ENCODE measurements around the gene VASH2. TPM values are rescaled to one million over a fixed set of nuclear protein-coding genes. Genes with fewer than 3 reads are reported as not detected.
A peak's percentile ranks its signal among the peaks of the same experiment; 100 is the strongest.

Gene VASH2
- total and polyA plus RNA-seq, 2 of the 4 experiments (the other 2 are of a cell fraction): 0.90 to 1.2 TPM

DNA sequence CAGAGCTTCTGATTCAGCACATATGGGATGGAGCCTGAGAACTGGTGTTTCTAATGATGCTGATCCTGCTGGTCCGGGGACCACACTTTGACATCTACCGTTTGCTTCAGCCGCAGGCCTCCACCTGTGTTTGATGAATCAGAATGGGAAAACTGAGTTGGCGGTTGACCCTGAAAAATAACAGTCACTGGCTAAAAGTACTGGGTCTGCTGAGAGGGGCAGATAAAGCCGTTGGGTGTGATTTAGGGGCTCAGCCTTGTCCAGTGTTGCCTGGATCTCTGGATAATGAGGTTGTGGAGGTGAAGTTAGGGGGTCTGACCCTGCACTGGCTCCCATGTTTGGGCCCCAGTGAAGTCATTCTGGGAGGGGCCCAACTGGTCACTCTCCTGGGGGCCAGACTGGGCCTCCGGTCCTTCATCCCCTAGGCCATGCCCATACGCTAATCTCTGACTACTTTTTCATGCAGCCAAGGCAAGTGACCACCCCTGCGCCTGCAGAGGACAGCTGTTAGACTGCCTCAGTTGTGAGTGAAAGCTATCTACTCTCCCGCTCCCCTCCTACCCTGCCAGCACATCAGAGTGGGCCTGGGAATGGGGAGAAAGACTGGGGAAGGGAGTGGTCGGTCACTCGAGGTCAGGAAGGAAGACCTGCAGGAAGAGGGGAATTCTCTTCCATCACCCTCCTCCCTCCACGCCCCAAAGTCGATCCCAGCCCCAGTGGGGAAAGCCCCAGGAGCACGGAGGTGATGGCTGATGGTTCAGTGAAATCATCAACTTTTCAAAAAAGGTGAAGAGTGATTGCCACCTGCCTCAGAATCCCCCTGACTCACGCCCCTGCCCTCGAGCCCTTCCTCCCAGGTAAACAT, 27.7 kb downstream of the VASH2 start:
- intact Hi-C loops (cut with micrococcal nuclease) (no loop called here), in situ Hi-C loops (cut with MboI; ENCODE audit: low sequenced_read_pairs) (loop anchor here (25.0 kb wide), 1 partner anchor 316 kb away; no protein-coding TSS in a partner anchor), dilution Hi-C loops (cut with HindIII; ENCODE audit: low sequenced_read_pairs, unreplicated experiment) (no loop called here)
- no peak overlapping the region for H4K8ac ChIP-seq (ENCODE audit: low read depth in 2 of 2, low read length in 2 of 2)
- ChIA-PET CTCF (interaction anchor here (0.5 to 1.4 kb wide), 2 partner anchors 10 to 52 kb away, joined by 3 to 6 read pairs; no protein-coding TSS in a partner anchor), POLR2A (ENCODE audit: unreplicated experiment) (no interaction called here)
- no peak overlapping the region for H3K23ac ChIP-seq (ENCODE audit: low read depth, low read length)
- no peak overlapping the region for H4K5ac ChIP-seq (ENCODE audit: low read depth, low read length)
- H2AK5ac ChIP-seq (ENCODE audit: low read depth, low read length): no peak overlapping the region
- DNase-seq (peak; percentile 19), ATAC-seq (ENCODE audit: low read depth) (no peak)
- peaks cover 12% of the 10 kb centered on the region for H3K36me3 ChIP-seq (ENCODE audit: control insufficient read depth, insufficient read depth, low read length)
- H3K18ac ChIP-seq (ENCODE audit: low read depth, low read length): no peak overlapping the region
- H2AFZ ChIP-seq (replicated peaks; ENCODE audit: low read length, poor library complexity): no peak overlapping the region
- H2BK5ac ChIP-seq (ENCODE audit: low read depth, low read length, poor library complexity, severe bottlenecking): no peak overlapping the region
- no peak overlapping the region for H2BK120ac ChIP-seq (ENCODE audit: low read depth, low read length)
- H3K4me1 ChIP-seq (ENCODE audit: control insufficient read depth, insufficient read depth, low read length): peaks cover 11% of the 10 kb centered on the region; the same call in 1 of the 2 replicates
- H3K79me1 ChIP-seq (ENCODE audit: low read depth in 1 of 2, low read length in 2 of 2): no peaks in the 10 kb centered on the region
- BruUV-seq (replicated peaks): no TSS peak
- H4K20me1 ChIP-seq (ENCODE audit: insufficient read depth, low read length): no peaks in the 10 kb centered on the region
- no peaks in the 10 kb centered on the region for H3K27me3 ChIP-seq (ENCODE audit: control insufficient read depth, insufficient read depth, low read length)
- H3K27ac ChIP-seq (ENCODE audit: insufficient read depth, low read length): no peak overlapping the region
- no peak overlapping the region for H2BK20ac ChIP-seq (ENCODE audit: low read depth, low read length)
- no peak overlapping the region for H3K4me2 ChIP-seq (ENCODE audit: low read depth, low read length)
- no peaks in the 10 kb centered on the region for H3K9me1 ChIP-seq (ENCODE audit: insufficient read depth, low read length)
- no peak overlapping the region for H3K9ac ChIP-seq (ENCODE audit: low read depth, low read length)
- WGBS, 2 experiments (ENCODE audit: extremely low coverage in 2 of 2, insufficient read length in 1 of 2): 84% methylated on average over 4 of the region's 16 CpGs; no CpG with 5 or more reads in 1 of the 2 experiments
- no peak overlapping the region for H4K91ac ChIP-seq (ENCODE audit: insufficient read depth, low read depth, low read length)
- H2BK15ac ChIP-seq (ENCODE audit: low read depth, low read length): no peak overlapping the region
- H3K4ac ChIP-seq (ENCODE audit: low read depth, low read length): no peak overlapping the region
- no peak overlapping the region for H2AK9ac ChIP-seq (replicated peaks; ENCODE audit: low read depth, low read length, poor library complexity)
- H3K4me3 ChIP-seq (ENCODE audit: insufficient read depth, low read depth, low read length): no peak overlapping the region
- no peaks in the 10 kb centered on the region for H3K9me3 ChIP-seq (ENCODE audit: control insufficient read depth, insufficient read depth, low read length)
- H3K14ac ChIP-seq (replicated peaks; ENCODE audit: low read depth, low read length): no peak overlapping the region
- H3K56ac ChIP-seq (ENCODE audit: extremely low read depth, insufficient read depth, low read length): no peak overlapping the region
- no peak for TF ChIP-seq CHD1 (IDR thresholded peaks at IDR 0.05; ENCODE audit: low read depth, low read length)
- no peak for TF ChIP-seq BHLHE40 (IDR thresholded peaks at IDR 0.05; ENCODE audit: low read depth, low read length)
- no peak for TF ChIP-seq MAFK (IDR thresholded peaks at IDR 0.05; ENCODE audit: low read depth, low read length)
- TF ChIP-seq POLR2A (IDR thresholded peaks at IDR 0.05; ENCODE audit: low read depth, low read length): no peak
- no peak for TF ChIP-seq MAZ (IDR thresholded peaks at IDR 0.05; ENCODE audit: borderline replicate concordance, low read depth, low read length)
- TF ChIP-seq CEBPB (IDR thresholded peaks at IDR 0.05; ENCODE audit: low read depth, low read length): no peak
- no peak for TF ChIP-seq SMC3 (IDR thresholded peaks at IDR 0.05; ENCODE audit: low read depth, low read length)
- no peak for TF ChIP-seq MXI1 (IDR thresholded peaks at IDR 0.05; ENCODE audit: borderline replicate concordance, low read depth, low read length)
- TF ChIP-seq RAD21 (IDR thresholded peaks at IDR 0.05; ENCODE audit: low read length): no peak
- no peak for TF ChIP-seq RCOR1 (IDR thresholded peaks at IDR 0.05; ENCODE audit: insufficient replicate concordance, low read length)
- TF ChIP-seq FOS (IDR thresholded peaks at IDR 0.05; ENCODE audit: low read depth, low read length): no peak
- TF ChIP-seq CTCF (conservative IDR thresholded peaks at IDR 0.05; ENCODE audit: low read depth, low read length): no peak
- no peak for TF ChIP-seq NFE2L2 (IDR thresholded peaks at IDR 0.05; ENCODE audit: low read depth, low read length)
- TF ChIP-seq, protein P1, sequence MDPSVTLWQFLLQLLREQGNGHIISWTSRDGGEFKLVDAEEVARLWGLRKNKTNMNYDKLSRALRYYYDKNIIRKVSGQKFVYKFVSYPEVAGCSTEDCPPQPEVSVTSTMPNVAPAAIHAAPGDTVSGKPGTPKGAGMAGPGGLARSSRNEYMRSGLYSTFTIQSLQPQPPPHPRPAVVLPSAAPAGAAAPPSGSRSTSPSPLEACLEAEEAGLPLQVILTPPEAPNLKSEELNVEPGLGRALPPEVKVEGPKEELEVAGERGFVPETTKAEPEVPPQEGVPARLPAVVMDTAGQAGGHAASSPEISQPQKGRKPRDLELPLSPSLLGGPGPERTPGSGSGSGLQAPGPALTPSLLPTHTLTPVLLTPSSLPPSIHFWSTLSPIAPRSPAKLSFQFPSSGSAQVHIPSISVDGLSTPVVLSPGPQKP (IDR thresholded peaks at IDR 0.05; ENCODE audit: borderline replicate concordance, low read depth, low read length): no peak
- TF ChIP-seq, protein P2, sequence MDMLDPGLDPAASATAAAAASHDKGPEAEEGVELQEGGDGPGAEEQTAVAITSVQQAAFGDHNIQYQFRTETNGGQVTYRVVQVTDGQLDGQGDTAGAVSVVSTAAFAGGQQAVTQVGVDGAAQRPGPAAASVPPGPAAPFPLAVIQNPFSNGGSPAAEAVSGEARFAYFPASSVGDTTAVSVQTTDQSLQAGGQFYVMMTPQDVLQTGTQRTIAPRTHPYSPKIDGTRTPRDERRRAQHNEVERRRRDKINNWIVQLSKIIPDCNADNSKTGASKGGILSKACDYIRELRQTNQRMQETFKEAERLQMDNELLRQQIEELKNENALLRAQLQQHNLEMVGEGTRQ (IDR thresholded peaks at IDR 0.05; ENCODE audit: low read depth, low read length): no peak
